GM20000 (cell line): ENCODE data around the gene STARD13.

Experiments
- DNase-seq: peaks from one replicate; pipeline ENCODE4 v3.0.0; 2012; ENCODE audit warnings: low spot score
- TF ChIP-seq, protein P1 (sequence below): IDR thresholded peaks from 2 replicates; pipeline ENCODE4 v1.5.1; 2012; ENCODE audit warnings: mild to moderate bottlenecking, control low read depth; ENCODE audit errors: extremely low read depth, missing control alignments

STARD13 gene

GRCh38 chr13:33256148-33256840, 29.3 kb downstream of the STARD13 start:
- TF ChIP-seq, protein P1, sequence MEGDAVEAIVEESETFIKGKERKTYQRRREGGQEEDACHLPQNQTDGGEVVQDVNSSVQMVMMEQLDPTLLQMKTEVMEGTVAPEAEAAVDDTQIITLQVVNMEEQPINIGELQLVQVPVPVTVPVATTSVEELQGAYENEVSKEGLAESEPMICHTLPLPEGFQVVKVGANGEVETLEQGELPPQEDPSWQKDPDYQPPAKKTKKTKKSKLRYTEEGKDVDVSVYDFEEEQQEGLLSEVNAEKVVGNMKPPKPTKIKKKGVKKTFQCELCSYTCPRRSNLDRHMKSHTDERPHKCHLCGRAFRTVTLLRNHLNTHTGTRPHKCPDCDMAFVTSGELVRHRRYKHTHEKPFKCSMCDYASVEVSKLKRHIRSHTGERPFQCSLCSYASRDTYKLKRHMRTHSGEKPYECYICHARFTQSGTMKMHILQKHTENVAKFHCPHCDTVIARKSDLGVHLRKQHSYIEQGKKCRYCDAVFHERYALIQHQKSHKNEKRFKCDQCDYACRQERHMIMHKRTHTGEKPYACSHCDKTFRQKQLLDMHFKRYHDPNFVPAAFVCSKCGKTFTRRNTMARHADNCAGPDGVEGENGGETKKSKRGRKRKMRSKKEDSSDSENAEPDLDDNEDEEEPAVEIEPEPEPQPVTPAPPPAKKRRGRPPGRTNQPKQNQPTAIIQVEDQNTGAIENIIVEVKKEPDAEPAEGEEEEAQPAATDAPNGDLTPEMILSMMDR, result no peak
- no peak for DNase-seq

- TF ChIP-seq, protein P1, result no peak
- no peak for DNase-seq
Observed at GRCh38 chr13:33252135-33252534, 33.4 kb downstream of the STARD13 start.

DNA sequence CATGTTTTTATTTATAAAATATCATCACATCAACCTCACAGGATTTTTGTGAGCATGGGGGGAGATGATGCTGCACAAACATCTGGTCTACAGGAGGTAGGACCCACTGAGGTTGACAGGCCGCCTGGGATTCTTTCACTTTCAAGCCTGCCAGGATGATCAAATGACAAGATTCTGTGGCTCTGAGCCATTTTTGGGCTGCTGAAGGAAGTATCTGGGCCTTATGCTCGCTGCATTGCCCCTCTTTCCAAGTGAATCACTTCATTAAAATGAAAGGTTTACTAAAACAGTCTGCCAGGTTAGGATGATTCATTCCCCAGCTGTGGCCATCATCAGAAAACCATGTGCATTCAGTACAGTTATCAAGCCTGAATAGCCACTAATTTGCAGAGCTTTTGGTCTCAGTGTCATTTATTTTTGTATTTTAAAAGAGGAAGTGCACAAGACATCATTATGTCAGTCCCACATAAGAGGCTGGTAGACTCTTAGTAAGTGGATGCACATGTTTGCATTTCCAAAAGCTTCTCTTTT, 34.4 kb downstream of the STARD13 start:
- peak; percentile 48 for DNase-seq
- TF ChIP-seq, protein P1, result no peak

- TF ChIP-seq, protein P1, result no peak
- DNase-seq, result no peak
Observed at GRCh38 chr13:33250609-33251008, 34.9 kb downstream of the STARD13 start.

GRCh38 chr13:33249894-33250293, 35.7 kb downstream of the STARD13 start:
- TF ChIP-seq, protein P1, result no peak
- no peak for DNase-seq

- no peak for DNase-seq
- TF ChIP-seq, protein P1, result no peak
Observed at GRCh38 chr13:33249066-33249465, 36.5 kb downstream of the STARD13 start.

DNA sequence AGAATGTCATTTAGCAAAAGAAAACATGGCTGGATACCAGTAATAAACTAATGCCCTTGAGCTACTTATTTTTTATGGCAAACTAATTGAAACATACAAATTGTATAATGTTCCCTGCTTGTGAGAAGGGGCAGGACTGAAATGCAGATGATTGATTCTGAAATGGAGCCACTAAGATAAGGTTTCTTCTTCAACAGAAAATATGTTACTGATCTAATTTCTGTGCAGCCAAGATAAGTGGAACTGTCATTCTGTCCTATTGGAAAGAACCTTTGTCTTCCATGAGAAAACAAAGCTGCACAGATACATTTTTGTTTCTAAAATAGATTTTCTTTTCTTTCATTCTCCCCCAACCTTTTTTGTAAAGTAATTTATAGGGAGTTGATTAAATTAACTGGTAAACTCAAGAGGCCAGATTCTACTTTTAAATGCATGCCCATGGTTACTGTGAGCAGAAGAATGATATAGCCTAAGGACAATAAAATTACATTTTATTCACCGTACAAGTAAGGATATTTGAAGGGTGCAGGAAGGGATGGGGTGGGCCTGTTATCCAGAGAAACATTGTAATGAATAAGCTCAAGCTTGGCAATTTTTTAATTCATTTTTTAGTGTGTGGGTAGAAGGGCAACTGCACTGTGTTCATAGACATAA, 39.9 kb downstream of the STARD13 start:
- TF ChIP-seq, protein P1, result no peak

More for the DNA sequence above, 39.9 kb downstream of the STARD13 start:
- no peak for DNase-seq
